GM19035 (cell line): ENCODE measurements around the gene CRISPLD2.

ENCODE experiments used
- ATAC-seq: cut with Tn5 transposase; IDR thresholded peaks from one replicate; pipeline ENCODE4 v1.9.1; 2021; ENCODE audit not compliant: unreplicated experiment

CRISPLD2 gene

DNA sequence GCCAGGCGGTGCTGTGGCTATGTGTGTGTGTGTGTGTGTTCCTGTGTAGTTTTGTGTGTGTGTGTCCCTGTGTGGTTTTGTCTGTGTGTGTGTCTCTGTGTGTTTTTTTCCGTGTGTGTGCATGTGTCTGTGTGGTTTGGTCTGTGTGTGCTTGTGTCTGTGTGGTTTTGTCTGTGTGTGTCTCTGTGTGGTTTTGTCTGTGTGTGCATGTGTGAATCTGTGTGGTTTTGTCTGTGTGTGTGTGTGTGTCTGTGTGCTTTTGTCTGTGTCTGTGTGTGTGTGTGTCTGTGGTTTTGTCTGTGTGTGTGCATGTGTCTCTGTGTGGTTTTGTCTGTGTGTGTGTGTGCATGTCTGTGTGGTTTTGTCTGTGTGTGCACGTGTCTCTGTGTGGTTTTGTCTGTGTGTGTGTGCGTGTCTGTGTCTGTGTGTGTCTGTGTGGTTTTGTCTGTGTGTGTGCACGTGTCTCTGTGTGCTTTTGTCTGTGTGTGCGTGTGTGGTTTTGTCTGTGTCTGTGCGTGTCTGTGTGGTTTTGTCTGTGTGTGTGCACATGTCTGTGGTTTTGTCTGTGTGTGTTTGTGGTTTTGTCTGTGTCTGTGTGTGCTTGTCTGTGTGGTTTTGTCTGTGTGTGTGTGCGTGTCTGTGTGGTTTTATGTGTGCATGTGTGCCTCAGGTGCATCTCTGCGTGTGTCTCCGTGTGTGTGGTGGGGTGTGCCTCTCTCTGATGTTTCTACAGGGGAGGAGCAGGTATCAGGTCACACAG, 129.2 kb downstream of the CRISPLD2 start:
- ATAC-seq = no peak

DNA sequence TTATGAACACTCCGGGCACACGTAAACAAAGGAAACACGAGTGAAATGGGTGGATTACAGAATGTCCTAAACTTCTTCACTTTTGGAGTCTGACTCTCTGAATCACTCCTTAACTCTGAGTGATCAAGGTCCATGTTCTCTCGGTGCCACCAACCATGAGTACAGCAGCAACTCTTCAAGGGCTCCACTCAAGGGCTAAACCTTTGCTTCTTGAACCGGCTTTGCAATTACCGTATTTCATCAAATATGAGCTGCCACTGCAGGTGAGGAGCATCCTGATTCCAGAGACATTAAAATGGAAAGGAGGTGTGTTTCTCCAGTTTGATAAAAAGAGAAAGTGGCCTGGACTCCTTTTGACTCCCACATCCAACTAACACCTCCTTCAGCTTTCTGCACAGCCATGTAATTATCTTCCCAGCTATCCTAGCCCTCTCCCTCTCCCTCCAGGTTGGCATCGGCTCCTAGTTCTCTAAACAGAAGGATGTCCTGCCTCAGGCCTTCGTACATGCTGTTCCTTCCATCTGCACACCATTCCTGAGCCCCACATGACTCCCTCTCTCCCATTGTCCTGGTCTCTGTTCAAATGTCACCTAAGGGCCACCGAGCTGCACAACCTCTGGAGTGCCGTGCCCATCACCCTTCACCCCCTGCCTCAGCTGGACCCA, 130.1 kb downstream of the CRISPLD2 start:
- ATAC-seq = no peak

GRCh38 chr16:84950906-84951305, 131.1 kb downstream of the CRISPLD2 start:
- no peak for ATAC-seq

DNA sequence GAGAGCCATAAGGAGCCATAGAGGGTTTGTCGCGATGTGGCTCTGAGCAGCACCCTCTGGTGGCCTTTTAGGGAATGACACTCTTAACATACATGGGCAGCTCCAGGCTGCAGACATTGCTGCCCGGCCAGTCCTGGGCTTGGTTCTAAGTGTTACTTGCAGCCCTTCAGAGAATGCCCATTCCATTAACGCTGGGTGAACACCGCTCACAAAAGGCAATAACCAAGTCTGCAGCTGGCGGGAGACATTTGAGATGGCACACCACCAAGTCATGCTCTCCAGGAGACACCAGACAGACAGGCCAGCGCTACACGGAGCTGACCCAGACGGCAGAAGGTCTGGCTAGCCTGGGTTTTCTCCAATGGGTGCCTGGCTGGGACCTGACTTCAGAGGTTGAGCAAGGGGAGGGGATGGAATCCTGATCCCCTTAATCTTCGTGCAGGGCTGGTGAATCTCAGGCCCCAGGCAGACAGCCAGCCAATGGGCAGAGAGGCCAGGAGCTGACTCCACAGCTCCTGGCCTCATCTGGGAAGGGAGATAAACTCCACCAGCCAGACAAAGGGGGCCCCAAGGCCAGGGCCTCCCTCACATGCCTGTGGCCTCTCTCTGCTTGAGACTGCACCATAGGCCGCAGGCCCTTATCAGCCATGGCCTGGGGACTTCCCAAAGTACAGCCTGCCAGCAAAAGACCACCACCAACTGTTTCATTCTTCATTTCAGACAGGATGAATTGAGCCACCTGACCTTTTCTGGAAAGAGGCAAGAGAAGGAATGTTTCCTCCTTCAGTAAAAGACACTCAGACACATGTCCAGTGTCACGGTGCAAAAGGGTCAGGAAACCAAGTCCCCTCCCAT, 132.8 kb downstream of the CRISPLD2 start:
- ATAC-seq = no peak

DNA sequence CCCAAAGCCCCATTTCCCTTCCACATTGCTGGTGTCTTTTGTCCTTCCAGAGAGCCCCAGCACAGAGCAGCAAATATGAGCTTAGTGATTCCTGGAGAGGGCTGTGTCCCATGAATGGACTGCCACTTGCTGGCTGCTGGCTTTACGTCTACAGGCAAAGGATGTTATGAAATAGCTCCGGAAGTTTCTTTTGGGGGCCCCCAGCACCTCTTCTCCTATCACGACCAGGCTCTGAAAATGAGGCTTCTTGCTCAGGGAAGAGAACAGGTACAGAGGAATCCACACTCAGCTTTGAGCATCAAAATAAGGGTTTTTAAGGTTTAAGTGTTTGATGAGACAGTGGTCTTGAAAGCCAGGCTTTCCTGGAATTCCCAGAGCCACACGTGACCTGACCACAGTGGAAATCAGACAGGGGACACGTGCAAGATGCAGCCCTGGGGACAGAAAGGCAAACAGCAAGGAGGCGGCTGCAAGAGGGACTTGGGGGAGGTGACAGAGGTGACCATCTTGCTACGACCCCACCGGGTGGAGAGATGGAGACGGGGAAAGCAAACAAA, 133.5 kb downstream of the CRISPLD2 start:
- no peak for ATAC-seq

GRCh38 chr16:84955427-84955826, 135.6 kb downstream of the CRISPLD2 start:
- ATAC-seq = no peak

DNA sequence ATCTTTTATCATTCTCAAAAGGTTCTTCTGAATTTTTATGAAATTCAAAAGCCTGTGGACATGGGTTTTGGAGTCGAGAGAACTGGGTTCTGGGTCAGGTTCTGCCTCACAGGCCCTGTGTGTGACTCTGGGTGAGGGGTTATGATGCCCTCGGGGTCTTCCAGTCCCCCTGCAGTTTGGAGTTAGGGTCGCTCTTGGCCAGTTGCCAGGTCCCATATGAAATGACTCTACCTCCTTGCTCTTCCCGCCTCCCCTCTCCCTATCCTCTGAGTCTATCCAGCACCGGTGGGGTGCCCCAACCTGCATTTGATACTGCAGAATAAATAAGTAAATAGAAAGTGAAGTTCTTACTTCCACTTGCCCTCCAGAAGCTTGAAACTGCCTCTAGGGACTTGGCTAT, 137.4 kb downstream of the CRISPLD2 start:
- no peak for ATAC-seq

DNA sequence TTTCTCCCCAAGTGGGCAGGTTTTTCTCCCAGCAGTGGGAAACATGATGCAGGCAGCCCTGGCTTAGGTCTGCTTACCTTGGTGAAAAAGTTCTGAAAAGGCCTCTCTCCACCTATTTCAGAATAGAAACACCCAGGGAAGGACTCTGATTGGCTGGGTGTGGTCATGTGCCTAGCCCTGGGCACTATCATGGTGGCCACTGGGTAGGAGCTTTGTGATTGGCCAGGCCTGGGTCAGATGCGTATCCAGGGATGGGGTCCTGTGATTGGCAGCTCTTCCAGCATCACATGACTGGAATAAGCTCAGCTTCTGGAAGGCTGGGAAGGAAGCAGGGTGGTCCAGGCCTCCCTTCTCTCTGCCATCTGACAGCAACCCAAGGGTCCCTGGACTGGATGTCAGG, 138.0 kb downstream of the CRISPLD2 start:
- ATAC-seq = no peak
